Left lung (tissue), 10 donors: ENCODE results near the gene PPM1N. TPM values are rescaled to one million over a fixed set of nuclear protein-coding genes. Genes with fewer than 3 reads are reported as not detected.

Experiments
- ATAC-seq: fragments of 200-7000 bp; cut with Tn5 transposase; one replicate; pipeline ENCODE4 v1.9.1; 2020; ENCODE audit warnings: moderate library complexity
- DNase-seq, 4 donors: peaks; one replicate each; pipeline ENCODE4 v3.0.0-alpha.2; 2013 to 2020
- H3K27ac ChIP-seq, 2 donors: fragments of 200-600 bp; sonication (generic) in 1 of 2; one replicate each; pipeline versions ENCODE4 v1.5.0 to v1.8.0; 2020 to 2021
- H3K27me3 ChIP-seq, 2 donors: fragments of 200-600 bp; sonication (generic) in 1 of 2; one replicate each; pipeline versions ENCODE4 v1.5.0 to v1.8.0; 2020 to 2021
- H3K36me3 ChIP-seq, 2 donors: fragments of 200-600 bp; sonication (generic) in 1 of 2; one replicate each; pipeline versions ENCODE4 v1.5.0 to v1.8.0; 2020 to 2021
- H3K4me1 ChIP-seq, 2 donors: fragments of 200-600 bp; one replicate each; pipeline ENCODE4 v1.8.0; 2021
- H3K4me3 ChIP-seq, 2 donors: fragments of 200-600 bp; sonication (generic) in 1 of 2; one replicate each; pipeline versions ENCODE4 v1.5.0 to v1.8.0; 2020 to 2021; ENCODE audit warnings: mild to moderate bottlenecking in 1 of 2
- H3K9me3 ChIP-seq, 2 donors: fragments of 200-600 bp; sonication (generic) in 1 of 2; one replicate each; pipeline versions ENCODE4 v1.5.0 to v1.8.0; 2020 to 2021
- CTCF ChIP-seq, 2 donors: fragments of 200-600 bp; sonication (generic) in 1 of 2; IDR thresholded peaks; one replicate each; pipeline versions ENCODE4 v1.5.0 to v1.8.0; 2021; ENCODE audit warnings: antibody characterized with exemption in 2 of 2
- intact Hi-C, 2 donors: fragments of 100-400 bp; cut with DNase I; formaldehyde crosslinking; loops; one replicate each; pipeline versions ENCODE4 v1.11.2 to v1.14.2; 2022
- polyA plus RNA-seq, 6 donors: library from polyadenylated mRNA; unstranded; fragments of 120-200 nt; gene quantifications; one replicate each; pipeline ENCODE4 v1.2.1, GENCODE V29; 2013; ENCODE audit not compliant: insufficient read length in 6 of 6
- total RNA-seq, 2 donors: library from RNA; stranded (reverse); fragmentation: NEBNext Ultra II Directional; extraction: Animal tissue kit (Norgen Biotek cat#: 25700); gene quantifications; one replicate each; pipeline ENCODE4 v1.2.1, GENCODE V29; 2021
- donor health status: DM: no; HTN: yes; CAD: no.
- donor health status: DM: no; HTN: no; CAD: no.

The PPM1N gene
- total and polyA plus RNA-seq, 8 donors, result 0.17 to 2.1 (median 0.34) TPM

DNA sequence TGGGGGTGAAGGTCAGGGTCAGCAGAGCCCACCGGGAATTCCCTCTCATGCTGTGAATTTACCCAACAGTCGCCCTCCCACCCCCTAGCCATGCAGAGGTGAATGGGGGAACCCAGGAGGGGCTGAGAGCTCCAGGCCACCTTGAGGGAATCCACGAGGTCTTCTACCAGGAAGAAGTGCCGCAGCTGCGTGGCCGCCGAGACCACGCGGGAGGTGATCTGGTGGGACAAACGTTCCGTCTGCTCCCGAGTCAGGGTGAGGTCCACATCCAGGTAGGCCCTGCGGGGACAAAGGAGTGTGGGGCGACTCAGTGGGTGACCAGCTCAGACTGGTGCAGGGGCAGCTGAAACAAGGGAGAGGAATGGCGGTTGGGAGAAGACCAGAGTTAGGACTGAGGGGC lies 9.5 kb upstream of the PPM1N start:
- Histone ChIP-seq H3K4me1 (peaks cover 6 to 26% of the 10 kb centered on the region in 2 donors), H3K4me3 (no peak overlapping the region), H3K27ac (no peak overlapping the region), H3K36me3 (no peaks in the 10 kb centered on the region), H3K27me3 (peaks cover 0 to 5% of the 10 kb centered on the region in 2 donors), H3K9me3 (no peaks in the 10 kb centered on the region)
- DNase-seq (peak in 1 of 4 donors; percentile 48), ATAC-seq (no peak)
- no peak for TF ChIP-seq CTCF (IDR thresholded peaks at IDR 0.05)
- intact Hi-C loops, result no loop called here

GRCh38 chr19:45489216-45489855 lies 8.9 kb upstream of the PPM1N start:
- Histone ChIP-seq H3K27ac (no peak overlapping the region), H3K4me3 (no peak overlapping the region), H3K27me3 (peaks cover 0 to 6% of the 10 kb centered on the region in 2 donors), H3K36me3 (no peaks in the 10 kb centered on the region), H3K9me3 (no peaks in the 10 kb centered on the region), H3K4me1 (peaks cover 7 to 29% of the 10 kb centered on the region in 2 donors)
- TF ChIP-seq CTCF (IDR thresholded peaks at IDR 0.05), result no peak
- peak in 1 of 4 donors; percentile 61 for DNase-seq
- ATAC-seq, result no peak
- intact Hi-C loops, result no loop called here

DNA sequence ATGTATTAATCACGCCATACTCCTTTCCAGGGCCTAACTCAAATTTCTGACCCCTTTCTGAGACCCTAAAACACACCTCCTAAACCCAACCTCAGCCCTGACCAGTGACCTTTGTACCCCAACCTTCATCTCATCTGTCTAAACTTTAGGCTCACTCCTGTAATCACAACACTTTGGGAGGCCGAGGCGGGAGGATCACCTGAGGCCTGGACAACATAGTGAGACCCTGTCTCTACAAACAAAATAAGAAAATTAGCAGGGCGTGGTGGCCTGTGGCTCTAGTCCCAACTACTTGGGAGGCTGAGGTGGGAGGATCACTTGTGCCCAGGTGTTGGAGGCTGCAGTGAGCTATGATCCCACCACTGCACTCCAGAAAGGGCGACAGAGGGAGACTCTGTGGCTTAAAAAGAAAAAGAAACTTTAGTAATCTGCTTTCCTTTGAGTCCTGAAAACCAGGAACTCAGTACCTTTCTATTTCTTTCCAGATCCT lies 6.1 kb upstream of the PPM1N start:
- no peak for TF ChIP-seq CTCF (IDR thresholded peaks at IDR 0.05)
- no peak for DNase-seq
- H3K4me3 ChIP-seq, result peak overlapping the region in 1 of 2 donors; percentile 52
- H3K36me3 ChIP-seq, result no peaks in the 10 kb centered on the region
- intact Hi-C loops, result no loop called here
- peaks cover 0 to 29% of the 10 kb centered on the region in 2 donors for H3K27me3 ChIP-seq
- no peak for ATAC-seq
- H3K9me3 ChIP-seq, result no peaks in the 10 kb centered on the region
- no peak overlapping the region for H3K27ac ChIP-seq
- H3K4me1 ChIP-seq, result peaks cover 8 to 33% of the 10 kb centered on the region in 2 donors

DNA sequence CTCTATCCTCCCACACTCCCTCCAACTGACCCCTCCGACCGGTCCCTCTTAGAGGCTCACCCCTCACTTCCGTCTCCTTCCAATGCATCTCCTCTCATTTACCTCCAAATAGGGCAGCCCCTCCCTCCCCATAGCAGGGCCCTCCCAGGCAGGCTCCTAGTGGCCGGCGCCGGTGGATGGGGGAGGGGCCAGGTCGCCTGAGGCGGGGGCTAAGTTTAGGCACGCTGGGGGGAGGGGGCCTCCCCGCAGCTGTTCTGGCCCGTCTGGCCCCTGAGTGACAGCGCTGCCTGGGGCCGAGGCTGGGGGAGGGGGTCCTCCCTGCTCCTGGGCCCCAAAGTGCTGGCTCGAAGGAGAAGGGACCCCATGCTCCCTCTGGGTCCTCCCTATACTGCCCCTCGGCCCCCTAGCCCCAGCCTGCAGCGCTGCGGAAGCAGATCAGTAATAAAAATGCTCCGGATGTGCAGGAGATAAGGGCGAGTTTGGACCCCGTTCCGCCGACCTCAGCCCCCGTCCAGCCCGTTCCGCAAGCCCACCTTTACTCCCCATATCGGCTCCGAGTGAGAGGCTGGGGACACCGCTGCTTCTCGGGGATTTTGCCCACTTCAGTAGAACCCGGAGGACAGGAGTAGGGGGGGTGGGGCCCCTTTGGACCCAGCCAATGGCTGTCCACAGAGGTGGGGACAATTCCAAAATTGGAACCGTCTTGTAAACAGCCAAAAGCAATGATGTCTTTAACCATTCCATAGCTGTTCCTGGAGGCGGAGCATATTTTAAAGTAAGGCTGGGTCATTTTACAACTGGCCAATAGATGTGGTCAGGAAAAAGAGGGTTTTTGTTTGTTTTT lies 5.4 kb upstream of the PPM1N start:
- H3K27ac ChIP-seq, result peak overlapping the region in 1 of 2 donors; percentile 48
- DNase-seq, result peak; percentile 58 to 89 (median 76)
- H3K9me3 ChIP-seq, result no peaks in the 10 kb centered on the region
- TF ChIP-seq CTCF (IDR thresholded peaks at IDR 0.05), result no peak
- peaks cover 3 to 33% of the 10 kb centered on the region in 2 donors for H3K27me3 ChIP-seq
- ATAC-seq, result peak; percentile 47
- peak overlapping the region; percentile 34 to 52 for H3K4me3 ChIP-seq
- peaks cover 11 to 40% of the 10 kb centered on the region in 2 donors for H3K4me1 ChIP-seq
- no peaks in the 10 kb centered on the region for H3K36me3 ChIP-seq
- intact Hi-C loops, result no loop called here
